ENCODE data around the gene GRIK3.

Gene GRIK3

GRCh38 chr1:37016121-37016520, 18.2 kb downstream of the GRIK3 start:
- H3K9ac ChIP-seq (ENCODE audit: insufficient read length, low read depth) = no peak overlapping the region
- no peaks in the 10 kb centered on the region for H3K36me3 ChIP-seq (ENCODE audit: insufficient read depth, insufficient read length, low read length)
- H3K4me3 ChIP-seq (ENCODE audit: insufficient read length, low read depth) = no peak overlapping the region
- no peaks in the 10 kb centered on the region for H3K4me1 ChIP-seq (ENCODE audit: insufficient read depth, insufficient read length)
- TF ChIP-seq YY1 (IDR thresholded peaks at IDR 0.05; ENCODE audit: insufficient read depth, insufficient read length) (no peak), ZNF274 (IDR thresholded peaks at IDR 0.05; ENCODE audit: low read depth, low read length) (no peak), SUZ12 (IDR thresholded peaks at IDR 0.05; ENCODE audit: extremely low read depth, insufficient read depth, insufficient read length) (no peak)
- no peaks in the 10 kb centered on the region; the same call in 1 of the 2 replicates for H3K9me3 ChIP-seq (ENCODE audit: insufficient read depth, low read length)
- H3K27me3 ChIP-seq (ENCODE audit: insufficient read depth, insufficient read length) = no peaks in the 10 kb centered on the region
- no peak for DNase-seq (ENCODE audit: low read depth, low spot score)

- no peaks in the 10 kb centered on the region; the same call in 1 of the 2 replicates for H3K9me3 ChIP-seq (ENCODE audit: insufficient read depth, low read length)
- no peaks in the 10 kb centered on the region for H3K4me1 ChIP-seq (ENCODE audit: insufficient read depth, insufficient read length)
- no peak overlapping the region for H3K4me3 ChIP-seq (ENCODE audit: insufficient read length, low read depth)
- DNase-seq (ENCODE audit: low read depth, low spot score) = no peak
- no peaks in the 10 kb centered on the region for H3K36me3 ChIP-seq (ENCODE audit: insufficient read depth, insufficient read length, low read length)
- H3K27me3 ChIP-seq (ENCODE audit: insufficient read depth, insufficient read length) = no peaks in the 10 kb centered on the region
- no peak for TF ChIP-seq SUZ12 (IDR thresholded peaks at IDR 0.05; ENCODE audit: extremely low read depth, insufficient read depth, insufficient read length)
- TF ChIP-seq YY1 (IDR thresholded peaks at IDR 0.05; ENCODE audit: insufficient read depth, insufficient read length) = no peak
- TF ChIP-seq ZNF274 (IDR thresholded peaks at IDR 0.05; ENCODE audit: low read depth, low read length) = no peak
- no peak overlapping the region for H3K9ac ChIP-seq (ENCODE audit: insufficient read length, low read depth)
These were observed 18.6 kb downstream of the GRIK3 start for GRCh38 chr1:37015713-37016112.

- TF ChIP-seq YY1 (IDR thresholded peaks at IDR 0.05; ENCODE audit: insufficient read depth, insufficient read length) (no peak), ZNF274 (IDR thresholded peaks at IDR 0.05; ENCODE audit: low read depth, low read length) (no peak), SUZ12 (IDR thresholded peaks at IDR 0.05; ENCODE audit: extremely low read depth, insufficient read depth, insufficient read length) (no peak)
- H3K27me3 ChIP-seq (ENCODE audit: insufficient read depth, insufficient read length) = no peaks in the 10 kb centered on the region
- no peak overlapping the region for H3K9ac ChIP-seq (ENCODE audit: insufficient read length, low read depth)
- H3K9me3 ChIP-seq (ENCODE audit: insufficient read depth, low read length) = no peaks in the 10 kb centered on the region
- no peaks in the 10 kb centered on the region for H3K36me3 ChIP-seq (ENCODE audit: insufficient read depth, insufficient read length, low read length)
- no peaks in the 10 kb centered on the region for H3K4me1 ChIP-seq (ENCODE audit: insufficient read depth, insufficient read length)
- H3K4me3 ChIP-seq (ENCODE audit: insufficient read length, low read depth) = no peak overlapping the region
- DNase-seq (ENCODE audit: low read depth, low spot score) = no peak
These were observed 22.1 kb downstream of the GRIK3 start for GRCh38 chr1:37012226-37012625.

- Histone ChIP-seq H3K36me3 (ENCODE audit: insufficient read depth, insufficient read length, low read length) (no peaks in the 10 kb centered on the region), H3K9me3 (ENCODE audit: insufficient read depth, low read length) (no peaks in the 10 kb centered on the region), H3K4me3 (ENCODE audit: insufficient read length, low read depth) (no peak overlapping the region), H3K4me1 (ENCODE audit: insufficient read depth, insufficient read length) (peaks cover 8% of the 10 kb centered on the region), H3K27me3 (ENCODE audit: insufficient read depth, insufficient read length) (no peaks in the 10 kb centered on the region), H3K9ac (ENCODE audit: insufficient read length, low read depth) (no peak overlapping the region)
- TF ChIP-seq YY1 (IDR thresholded peaks at IDR 0.05; ENCODE audit: insufficient read depth, insufficient read length) (no peak), SUZ12 (IDR thresholded peaks at IDR 0.05; ENCODE audit: extremely low read depth, insufficient read depth, insufficient read length) (no peak), ZNF274 (IDR thresholded peaks at IDR 0.05; ENCODE audit: low read depth, low read length) (no peak)
- no peak for DNase-seq (ENCODE audit: low read depth, low spot score)
These were observed 24.3 kb downstream of the GRIK3 start for GRCh38 chr1:37010011-37010410.

- TF ChIP-seq ZNF274 (IDR thresholded peaks at IDR 0.05; ENCODE audit: low read depth, low read length) (no peak), SUZ12 (IDR thresholded peaks at IDR 0.05; ENCODE audit: extremely low read depth, insufficient read depth, insufficient read length) (no peak), YY1 (IDR thresholded peaks at IDR 0.05; ENCODE audit: insufficient read depth, insufficient read length) (no peak)
- no peak overlapping the region for H3K4me3 ChIP-seq (ENCODE audit: insufficient read length, low read depth)
- H3K9ac ChIP-seq (ENCODE audit: insufficient read length, low read depth) = no peak overlapping the region
- no peaks in the 10 kb centered on the region for H3K36me3 ChIP-seq (ENCODE audit: insufficient read depth, insufficient read length, low read length)
- DNase-seq (ENCODE audit: low read depth, low spot score) = no peak
- H3K9me3 ChIP-seq (ENCODE audit: insufficient read depth, low read length) = no peaks in the 10 kb centered on the region
- no peaks in the 10 kb centered on the region for H3K27me3 ChIP-seq (ENCODE audit: insufficient read depth, insufficient read length)
- H3K4me1 ChIP-seq (ENCODE audit: insufficient read depth, insufficient read length) = peaks cover 9% of the 10 kb centered on the region
These were observed 24.8 kb downstream of the GRIK3 start for GRCh38 chr1:37009521-37009920.

- Histone ChIP-seq H3K4me1 (ENCODE audit: insufficient read depth, insufficient read length) (peaks cover 9% of the 10 kb centered on the region), H3K27me3 (ENCODE audit: insufficient read depth, insufficient read length) (no peaks in the 10 kb centered on the region), H3K4me3 (ENCODE audit: insufficient read length, low read depth) (no peak overlapping the region), H3K9me3 (ENCODE audit: insufficient read depth, low read length) (no peaks in the 10 kb centered on the region), H3K36me3 (ENCODE audit: insufficient read depth, insufficient read length, low read length) (no peaks in the 10 kb centered on the region), H3K9ac (ENCODE audit: insufficient read length, low read depth) (no peak overlapping the region)
- no peak for DNase-seq (ENCODE audit: low read depth, low spot score)
- TF ChIP-seq ZNF274 (IDR thresholded peaks at IDR 0.05; ENCODE audit: low read depth, low read length) = no peak
- TF ChIP-seq YY1 (IDR thresholded peaks at IDR 0.05; ENCODE audit: insufficient read depth, insufficient read length) = no peak
- no peak for TF ChIP-seq SUZ12 (IDR thresholded peaks at IDR 0.05; ENCODE audit: extremely low read depth, insufficient read depth, insufficient read length)
These were observed 28.0 kb downstream of the GRIK3 start for GRCh38 chr1:37006132-37006868.

GRCh38 chr1:37002898-37003297, 31.4 kb downstream of the GRIK3 start:
- Histone ChIP-seq H3K9ac (ENCODE audit: insufficient read length, low read depth) (no peak overlapping the region), H3K9me3 (ENCODE audit: insufficient read depth, low read length) (no peaks in the 10 kb centered on the region), H3K36me3 (ENCODE audit: insufficient read depth, insufficient read length, low read length) (no peaks in the 10 kb centered on the region), H3K4me3 (ENCODE audit: insufficient read length, low read depth) (no peak overlapping the region), H3K4me1 (ENCODE audit: insufficient read depth, insufficient read length) (peaks cover 9% of the 10 kb centered on the region), H3K27me3 (ENCODE audit: insufficient read depth, insufficient read length) (no peaks in the 10 kb centered on the region)
- TF ChIP-seq SUZ12 (IDR thresholded peaks at IDR 0.05; ENCODE audit: extremely low read depth, insufficient read depth, insufficient read length) (no peak), YY1 (IDR thresholded peaks at IDR 0.05; ENCODE audit: insufficient read depth, insufficient read length) (no peak), ZNF274 (IDR thresholded peaks at IDR 0.05; ENCODE audit: low read depth, low read length) (no peak)
- DNase-seq (ENCODE audit: low read depth, low spot score) = no peak

Data from NT2/D1 (cell line).